SK-N-SH (cell line): ENCODE data around the gene SYT7. TPM values are rescaled to one million over a fixed set of nuclear protein-coding genes. Genes with fewer than 3 reads are reported as not detected.
A peak's percentile ranks its signal among the peaks of the same experiment; 100 is the strongest.

Experiments used
- CTCF ChIA-PET: fragments of 300-600, 350-600 bp; formaldehyde crosslinking; extraction: SDS; loops from one replicate; lab custom pipeline; 2021; lab: Yijun Ruan, JAX
- POLR2A ChIA-PET: fragments of 350-600 bp; sonication (Branson Sonifier 250); formaldehyde crosslinking; extraction: SDS; loops from one replicate; lab custom pipeline; 2020; ENCODE audit warnings: antibody characterized with exemption, inconsistent platforms; lab: Yijun Ruan, JAX
- DNase-seq: peaks from one replicate; pipeline ENCODE4 v3.0.0; 2012
- H2AFZ ChIP-seq: fragments of 200-600 bp; sonication (generic); 2 replicates; pipeline ENCODE4 v1.8.1; 2016; ENCODE audit warnings: antibody characterized with exemption, mild to moderate bottlenecking, low read depth
- H3F3A ChIP-seq: fragments of 200-600 bp; sonication (generic); replicated peaks from 2 replicates; pipeline ENCODE3; 2016; ENCODE audit warnings: antibody characterized with exemption, mild to moderate bottlenecking; ENCODE audit not compliant: insufficient read depth
- H3K27ac ChIP-seq, 2 experiments: fragments of 200-500 bp in 1 of 2; fragments of 200-600 bp in 1 of 2; sonication (Bioruptor generic) in 1 of 2; sonication (generic), shearing (Covaris generic) in 1 of 2; 2 replicates each; pipeline versions ENCODE4 v1.5.1 to v1.6.1; 2014 to 2016; ENCODE audit warnings: low read depth in 2 of 2, inconsistent platforms in 1 of 2, low read length in 1 of 2, mild to moderate bottlenecking in 1 of 2, mixed read lengths in 1 of 2
- H3K27me3 ChIP-seq: fragments of 200-600 bp; sonication (generic), shearing (Covaris generic); 2 replicates; pipeline ENCODE4 v1.6.1; 2016; ENCODE audit warnings: mixed run types; ENCODE audit not compliant: insufficient read depth
- H3K36me3 ChIP-seq, 2 experiments: fragments of 200-500 bp in 1 of 2; fragments of 200-600 bp in 1 of 2; sonication (Bioruptor generic) in 1 of 2; sonication (generic) in 1 of 2; replicated peaks in 1 of 2; 2 replicates each; pipeline versions ENCODE3 to v1.5.1; 2014 to 2016; ENCODE audit warnings: low read length in 1 of 2, mild to moderate bottlenecking in 1 of 2; ENCODE audit not compliant: insufficient read depth in 2 of 2, control insufficient read depth in 1 of 2
- H3K4me1 ChIP-seq, 2 experiments: fragments of 200-500 bp in 1 of 2; fragments of 200-600 bp in 1 of 2; sonication (Bioruptor generic) in 1 of 2; sonication (generic), shearing (Covaris generic) in 1 of 2; 2 replicates each; pipeline versions ENCODE4 v1.5.1 to v1.6.1; 2014 to 2016; ENCODE audit warnings: low read depth in 1 of 2, low read length in 1 of 2, mixed run types in 1 of 2; ENCODE audit not compliant: insufficient read depth in 2 of 2, control insufficient read depth in 1 of 2
- H3K4me2 ChIP-seq: fragments of 200-600 bp; sonication (generic), shearing (Covaris generic); 2 replicates; pipeline ENCODE4 v1.6.1; 2017; ENCODE audit warnings: mixed run types
- H3K4me3 ChIP-seq, 2 experiments: fragments of 200-500 bp in 1 of 2; fragments of 200-600 bp in 1 of 2; sonication (Bioruptor generic) in 1 of 2; sonication (generic), shearing (Covaris generic) in 1 of 2; 2 replicates each; pipeline versions ENCODE4 v1.5.1 to v1.8.1; 2014 to 2016; ENCODE audit warnings: low read depth in 2 of 2, inconsistent platforms in 1 of 2, low read length in 1 of 2, mild to moderate bottlenecking in 1 of 2, mixed read lengths in 1 of 2, moderate library complexity in 1 of 2
- H3K79me2 ChIP-seq: fragments of 200-600 bp; sonication (generic); 2 replicates; pipeline ENCODE4 v1.8.1; 2017; ENCODE audit warnings: mild to moderate bottlenecking; ENCODE audit not compliant: insufficient read depth
- H3K9ac ChIP-seq: fragments of 200-600 bp; sonication (generic); 2 replicates; pipeline ENCODE4 v1.6.1; 2017; ENCODE audit warnings: mixed run types
- H3K9me2 ChIP-seq: fragments of 200-600 bp; sonication (generic); 2 replicates; pipeline ENCODE4 v1.6.1; 2017; ENCODE audit warnings: mixed run types
- H3K9me3 ChIP-seq: fragments of 200-600 bp; sonication (generic); 2 replicates; pipeline ENCODE4 v1.6.1; 2017; ENCODE audit warnings: mixed run types, mild to moderate bottlenecking, moderate library complexity
- H4K20me1 ChIP-seq: fragments of 200-600 bp; sonication (generic); 2 replicates; pipeline ENCODE4 v1.6.1; 2017; ENCODE audit warnings: mild to moderate bottlenecking, mixed run types; ENCODE audit not compliant: insufficient read depth
- CHD2 ChIP-seq: fragments of 150-350 bp; IDR thresholded peaks from 2 replicates; pipeline ENCODE4 v1.6.1; 2018; ENCODE audit warnings: low read length; ENCODE audit not compliant: partially characterized antibody
- ELF1 ChIP-seq: IDR thresholded peaks from 2 replicates; pipeline ENCODE4 v1.4.0; 2012
- EP300 ChIP-seq, 2 experiments: IDR thresholded peaks; 2 replicates each; pipeline versions ENCODE4 v1.4.0 to v1.6.1; 2012; ENCODE audit warnings: borderline replicate concordance in 1 of 2, low read depth in 1 of 2, low read length in 1 of 2
- EZH2phosphoT487 ChIP-seq: fragments of 200-600 bp; sonication (generic); IDR thresholded peaks from 2 replicates; pipeline ENCODE4 v1.6.1; 2017; ENCODE audit warnings: low read depth, mixed run types, mild to moderate bottlenecking, antibody characterized with exemption, moderate library complexity, borderline replicate concordance
- FOSL2 ChIP-seq: IDR thresholded peaks from 2 replicates; pipeline ENCODE4 v1.4.0; 2012; ENCODE audit warnings: low read depth, mild to moderate bottlenecking, moderate library complexity, borderline replicate concordance
- FOXJ3 ChIP-seq: sonication (generic); formaldehyde crosslinking; IDR thresholded peaks from 2 replicates; pipeline ENCODE4 v1.5.1; 2020; ENCODE audit warnings: mild to moderate bottlenecking, missing genetic modification reagents
- GABPA ChIP-seq: IDR thresholded peaks from 2 replicates; pipeline ENCODE4 v1.4.0; 2012; ENCODE audit warnings: low read depth, mild to moderate bottlenecking
- GATA2 ChIP-seq: sonication (generic); formaldehyde crosslinking; IDR thresholded peaks from 2 replicates; pipeline ENCODE4 v1.5.0; 2020; ENCODE audit warnings: mild to moderate bottlenecking, missing genetic modification reagents
- JUND ChIP-seq: IDR thresholded peaks from 2 replicates; pipeline ENCODE4 v1.4.0; 2012
- MXI1 ChIP-seq: IDR thresholded peaks from 2 replicates; pipeline ENCODE4 v1.6.1; 2012; ENCODE audit warnings: mild to moderate bottlenecking, low read depth, low read length, improper control_type of control experiment
- NRF1 ChIP-seq: IDR thresholded peaks from 2 replicates; pipeline ENCODE4 v1.6.1; 2012; ENCODE audit warnings: low read depth, mild to moderate bottlenecking, low read length
- POLR2AphosphoS5 ChIP-seq: IDR thresholded peaks from 2 replicates; pipeline ENCODE4 v1.6.1; 2012; ENCODE audit warnings: low read depth, low read length
- RCOR1 ChIP-seq: fragments of 150-350 bp; IDR thresholded peaks from 2 replicates; pipeline ENCODE4 v1.6.1; 2017; ENCODE audit warnings: antibody characterized with exemption, low read length
- RXRA ChIP-seq: IDR thresholded peaks from 2 replicates; pipeline ENCODE4 v1.4.0; 2012; ENCODE audit warnings: low read depth, mild to moderate bottlenecking, borderline replicate concordance
- TAF1 ChIP-seq: IDR thresholded peaks from 2 replicates; pipeline ENCODE4 v1.6.1; 2012; ENCODE audit warnings: low read depth, mild to moderate bottlenecking, low read length, moderate library complexity, borderline replicate concordance
- TCF12 ChIP-seq: IDR thresholded peaks from 2 replicates; pipeline ENCODE4 v1.4.0; 2012
- USF1 ChIP-seq: IDR thresholded peaks from 2 replicates; pipeline ENCODE4 v1.4.0; 2012; ENCODE audit warnings: low read depth, borderline replicate concordance
- ZBTB33 ChIP-seq: IDR thresholded peaks from 2 replicates; pipeline ENCODE4 v1.4.0; 2012; ENCODE audit warnings: low read depth, borderline replicate concordance
- WGBS: methylation state at CpG from one replicate; pipeline ENCODE4 v1.1.6; 2017; ENCODE audit warnings: low lambda C conversion rate; 5-methylcytosine and 5-hydroxymethylcytosine counted together
- polyA plus RNA-seq, 3 experiments: library from polyadenylated mRNA; depleted of rRNA; stranded (reverse); fragments of >200 nt; gene quantifications; 2 replicates each; pipeline ENCODE4 v1.2.3, GENCODE V29; 2012
- TF ChIP-seq, protein P1 (sequence below): fragments of 150-350 bp; IDR thresholded peaks from 2 replicates; pipeline ENCODE4 v1.6.1; 2016; ENCODE audit warnings: mild to moderate bottlenecking, low read depth, low read length
- TF ChIP-seq, protein P2 (sequence below): IDR thresholded peaks from 2 replicates; pipeline ENCODE4 v1.6.1; 2012; ENCODE audit warnings: mild to moderate bottlenecking, low read depth, low read length, moderate library complexity

Gene SYT7
- polyA plus RNA-seq, 1 of the 3 experiments (the other 2 are of a cell fraction), result 1.1 TPM

DNA sequence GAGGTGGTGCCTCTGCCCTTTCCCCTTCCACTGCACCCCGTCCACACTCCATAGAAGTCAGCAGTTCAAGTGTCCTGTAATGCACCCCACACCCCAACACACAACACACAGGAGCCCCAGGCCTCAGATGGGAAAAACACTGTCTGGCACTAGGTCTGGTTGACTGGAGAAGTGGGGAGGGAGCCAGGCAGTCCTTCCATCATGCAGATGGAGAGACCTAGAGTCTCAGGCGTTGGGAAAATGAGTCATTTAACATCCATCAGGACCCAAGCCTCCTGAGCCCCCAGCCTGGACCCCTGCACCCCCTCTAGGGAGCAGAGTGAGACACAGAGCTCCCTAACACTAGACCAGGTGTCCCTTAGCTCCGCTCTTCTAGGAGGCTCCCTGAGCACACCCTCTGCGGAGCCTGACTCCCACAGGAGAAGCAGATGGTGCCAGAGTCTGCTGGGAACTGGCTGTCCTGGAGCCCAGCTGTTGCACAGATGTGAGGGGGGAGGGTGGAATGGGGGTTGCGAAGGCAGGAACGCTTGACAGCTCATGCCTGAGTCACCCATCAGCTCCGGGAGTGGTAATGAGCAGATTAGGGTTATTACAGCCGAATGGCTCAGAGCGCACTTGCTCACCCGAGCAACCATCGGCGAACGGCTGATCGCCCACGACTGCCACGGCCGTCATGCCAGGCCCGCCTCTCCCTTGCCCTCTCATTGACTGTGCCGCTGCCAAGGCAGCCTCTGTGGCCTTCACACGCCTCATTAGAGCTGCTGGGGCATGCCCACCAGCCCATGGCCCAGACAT lies 22.1 kb upstream of the SYT7 start:
- no peak overlapping the region for H2AFZ ChIP-seq

More for the DNA sequence above, 22.1 kb upstream of the SYT7 start:
- peak; percentile 89 for DNase-seq
- H3K4me1 ChIP-seq, result peaks cover 9 to 44% of the 10 kb centered on the region in 2 experiments; a peak in 2 of 4 replicates
- no peaks in the 10 kb centered on the region for H3K36me3 ChIP-seq
- ChIA-PET CTCF (interaction anchor here (1.0 to 1.7 kb wide), 7 partner anchors 14 to 157 kb away, joined by 3 to 6 read pairs (median 4); no protein-coding TSS in a partner anchor), POLR2A (interaction anchor here (1.1 to 1.2 kb wide), 2 partner anchors 16 to 173 kb away, joined by 3 read pairs; partner anchors contain the start of genes CPSF7 and SDHAF2)
- no peaks in the 10 kb centered on the region for H4K20me1 ChIP-seq
- H3K9me3 ChIP-seq, result no peaks in the 10 kb centered on the region
- H3F3A ChIP-seq, result no peaks in the 10 kb centered on the region
- WGBS, result 8% methylated on average over 3 of the region's 20 CpGs
- no peaks in the 10 kb centered on the region for H3K9me2 ChIP-seq
- H3K4me2 ChIP-seq, result peak overlapping the region; percentile 21; the same call in 1 of the 2 replicates
- peak overlapping the region in 1 of 2 experiments; percentile 76; a peak in 2 of 4 replicates for H3K27ac ChIP-seq
- no peaks in the 10 kb centered on the region for H3K79me2 ChIP-seq
- no peak overlapping the region; a peak in 1 of 4 replicates for H3K4me3 ChIP-seq
- no peaks in the 10 kb centered on the region; the same call in 1 of the 2 replicates for H3K27me3 ChIP-seq
- no peak overlapping the region for H3K9ac ChIP-seq
- 0 out of 2 replicates have a peak, but pooled peaks have one; percentile 4 for TF ChIP-seq GATA2 (CRISPR knock-in tag)
- no peak for TF ChIP-seq TAF1
- TF ChIP-seq NRF1, result no peak
- peak; percentile 92 for TF ChIP-seq TCF12
- TF ChIP-seq CHD2, result peak; percentile 94
- TF ChIP-seq, protein P1, sequence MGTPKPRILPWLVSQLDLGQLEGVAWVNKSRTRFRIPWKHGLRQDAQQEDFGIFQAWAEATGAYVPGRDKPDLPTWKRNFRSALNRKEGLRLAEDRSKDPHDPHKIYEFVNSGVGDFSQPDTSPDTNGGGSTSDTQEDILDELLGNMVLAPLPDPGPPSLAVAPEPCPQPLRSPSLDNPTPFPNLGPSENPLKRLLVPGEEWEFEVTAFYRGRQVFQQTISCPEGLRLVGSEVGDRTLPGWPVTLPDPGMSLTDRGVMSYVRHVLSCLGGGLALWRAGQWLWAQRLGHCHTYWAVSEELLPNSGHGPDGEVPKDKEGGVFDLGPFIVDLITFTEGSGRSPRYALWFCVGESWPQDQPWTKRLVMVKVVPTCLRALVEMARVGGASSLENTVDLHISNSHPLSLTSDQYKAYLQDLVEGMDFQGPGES, result no peak
- TF ChIP-seq, protein P2, sequence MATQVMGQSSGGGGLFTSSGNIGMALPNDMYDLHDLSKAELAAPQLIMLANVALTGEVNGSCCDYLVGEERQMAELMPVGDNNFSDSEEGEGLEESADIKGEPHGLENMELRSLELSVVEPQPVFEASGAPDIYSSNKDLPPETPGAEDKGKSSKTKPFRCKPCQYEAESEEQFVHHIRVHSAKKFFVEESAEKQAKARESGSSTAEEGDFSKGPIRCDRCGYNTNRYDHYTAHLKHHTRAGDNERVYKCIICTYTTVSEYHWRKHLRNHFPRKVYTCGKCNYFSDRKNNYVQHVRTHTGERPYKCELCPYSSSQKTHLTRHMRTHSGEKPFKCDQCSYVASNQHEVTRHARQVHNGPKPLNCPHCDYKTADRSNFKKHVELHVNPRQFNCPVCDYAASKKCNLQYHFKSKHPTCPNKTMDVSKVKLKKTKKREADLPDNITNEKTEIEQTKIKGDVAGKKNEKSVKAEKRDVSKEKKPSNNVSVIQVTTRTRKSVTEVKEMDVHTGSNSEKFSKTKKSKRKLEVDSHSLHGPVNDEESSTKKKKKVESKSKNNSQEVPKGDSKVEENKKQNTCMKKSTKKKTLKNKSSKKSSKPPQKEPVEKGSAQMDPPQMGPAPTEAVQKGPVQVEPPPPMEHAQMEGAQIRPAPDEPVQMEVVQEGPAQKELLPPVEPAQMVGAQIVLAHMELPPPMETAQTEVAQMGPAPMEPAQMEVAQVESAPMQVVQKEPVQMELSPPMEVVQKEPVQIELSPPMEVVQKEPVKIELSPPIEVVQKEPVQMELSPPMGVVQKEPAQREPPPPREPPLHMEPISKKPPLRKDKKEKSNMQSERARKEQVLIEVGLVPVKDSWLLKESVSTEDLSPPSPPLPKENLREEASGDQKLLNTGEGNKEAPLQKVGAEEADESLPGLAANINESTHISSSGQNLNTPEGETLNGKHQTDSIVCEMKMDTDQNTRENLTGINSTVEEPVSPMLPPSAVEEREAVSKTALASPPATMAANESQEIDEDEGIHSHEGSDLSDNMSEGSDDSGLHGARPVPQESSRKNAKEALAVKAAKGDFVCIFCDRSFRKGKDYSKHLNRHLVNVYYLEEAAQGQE, result no peak
- no peak for TF ChIP-seq RXRA
- TF ChIP-seq RCOR1, result peak; percentile 54; the same call in 1 of the 2 replicates
- no peak for TF ChIP-seq ELF1
- TF ChIP-seq MXI1, result no peak; the same call in 1 of the 2 replicates
- no peak for TF ChIP-seq GABPA
- TF ChIP-seq JUND, result no peak
- no peak for TF ChIP-seq ZBTB33
- TF ChIP-seq FOSL2, result peak; percentile 29; the same call in 1 of the 2 replicates
- 0 out of 2 replicates have a peak, but pooled peaks have one; percentile 68 for TF ChIP-seq FOXJ3
- TF ChIP-seq POLR2AphosphoS5, result peak; percentile 66
- no peak for TF ChIP-seq EZH2phosphoT487
- TF ChIP-seq EP300 (IDR thresholded peaks at IDR 0.05; ENCODE audit: borderline replicate concordance in 1 of 2, low read depth in 1 of 2, low read length in 1 of 2), result no peak
- no peak for TF ChIP-seq USF1
- TF ChIP-seq, all 33 proteins: peak for 7
